ENCODE measurements around the gene C14orf119.

The C14orf119 gene

DNA sequence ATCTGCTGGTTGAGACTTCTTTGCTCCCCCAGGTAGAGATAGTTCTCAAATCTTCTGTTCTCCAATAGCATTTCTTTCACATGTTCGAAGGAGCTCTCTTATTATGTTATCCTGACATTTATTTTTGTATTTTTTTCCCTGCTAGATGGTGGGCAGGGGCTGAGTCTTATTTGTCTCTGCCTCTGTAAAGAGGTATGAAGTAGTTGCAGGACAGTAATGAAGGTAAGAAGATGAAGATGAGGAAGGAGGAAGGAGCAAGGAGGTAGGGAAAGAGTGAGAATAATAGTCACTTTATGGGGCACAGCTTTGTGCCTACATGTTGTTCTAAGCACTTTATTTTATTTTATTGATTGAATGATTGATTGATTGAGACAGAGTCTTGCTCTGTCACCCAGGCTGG, 14.5 kb downstream of the C14orf119 start:
- no peak for DNase-seq (ENCODE audit: low spot score)

DNA sequence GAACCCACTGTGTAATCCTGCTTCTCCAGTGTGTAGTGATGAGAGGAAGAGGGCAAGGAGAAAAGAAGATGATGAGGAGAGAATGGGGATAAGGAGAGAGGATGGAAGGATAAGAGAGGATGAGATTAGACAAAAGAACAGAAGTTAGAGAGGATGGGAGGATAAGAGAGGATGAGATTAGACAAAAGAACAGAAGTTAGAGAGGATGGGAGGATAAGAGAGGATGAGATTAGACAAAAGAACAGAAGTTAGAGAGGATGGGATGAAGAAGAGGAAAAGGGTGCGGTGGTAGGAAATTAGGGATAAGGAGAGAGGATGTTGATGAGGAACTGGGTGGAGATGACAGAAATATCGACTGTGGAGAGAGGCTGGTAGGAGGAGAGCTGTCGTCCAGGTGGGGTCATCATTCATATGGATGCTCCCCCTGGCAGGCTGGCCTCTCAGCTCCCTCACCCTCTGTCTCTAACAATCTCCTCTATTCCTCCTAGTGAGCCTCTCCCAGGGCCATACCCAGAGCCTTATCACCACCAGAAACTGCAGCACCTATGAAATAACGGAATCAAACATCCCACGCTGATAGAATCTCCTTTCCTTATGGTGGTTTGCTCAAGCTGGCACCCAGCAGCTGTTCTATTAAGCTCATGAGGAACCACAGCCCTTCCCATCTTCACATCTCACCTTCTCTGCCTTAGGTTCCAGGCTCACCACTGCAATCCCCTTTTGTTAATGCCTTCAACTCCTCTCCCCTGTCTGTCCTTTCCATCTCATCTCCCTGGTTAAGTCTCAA, 15.5 kb downstream of the C14orf119 start:
- no peak for DNase-seq (ENCODE audit: low spot score)

DNA sequence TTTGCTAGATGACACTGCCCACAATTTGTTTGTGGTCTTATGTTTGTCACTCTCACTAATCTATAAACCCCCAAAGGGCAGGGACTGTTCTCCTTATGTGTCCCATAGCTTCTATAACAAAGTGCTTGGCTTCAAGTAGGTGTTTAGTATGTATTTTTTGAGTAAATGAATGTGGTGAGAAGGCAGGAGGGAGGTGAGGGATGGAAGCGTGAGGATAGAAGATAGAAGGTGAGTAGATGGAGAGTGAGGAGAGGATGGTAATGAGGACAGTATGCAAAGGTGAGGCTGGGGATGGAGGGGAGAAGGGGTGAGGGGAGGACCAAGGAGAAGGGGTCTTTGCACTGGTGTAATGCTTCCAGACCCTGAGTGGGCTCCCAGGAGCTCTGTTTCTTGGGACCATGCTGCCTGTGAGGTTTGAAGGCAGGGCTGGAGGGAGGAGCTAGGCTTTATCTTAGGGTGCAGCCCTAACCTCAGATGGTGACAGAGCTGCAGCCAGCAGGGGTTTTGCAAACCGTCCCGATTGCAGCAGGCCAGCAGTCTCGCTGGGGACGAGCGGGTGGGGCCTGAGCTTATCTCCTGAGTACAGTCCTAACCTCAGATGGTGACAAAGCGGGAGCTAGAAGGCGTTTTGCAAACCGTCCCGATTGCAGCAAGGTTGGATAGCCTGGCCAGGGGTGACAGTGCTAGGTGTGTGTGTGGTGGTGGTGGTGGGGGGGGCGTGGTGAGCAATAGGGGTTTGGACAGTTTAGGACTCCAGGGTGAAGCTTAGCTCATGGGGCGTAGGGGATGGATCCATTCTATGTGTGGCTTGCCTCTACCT, 17.3 kb downstream of the C14orf119 start:
- DNase-seq (ENCODE audit: low spot score) = no peak

- DNase-seq (ENCODE audit: low spot score) = no peak
Measured at GRCh38 chr14:23113431-23114119, 18.3 kb downstream of the C14orf119 start.

- no peak for DNase-seq (ENCODE audit: low spot score)
Measured at GRCh38 chr14:23114120-23114458, 18.8 kb downstream of the C14orf119 start.

DNA sequence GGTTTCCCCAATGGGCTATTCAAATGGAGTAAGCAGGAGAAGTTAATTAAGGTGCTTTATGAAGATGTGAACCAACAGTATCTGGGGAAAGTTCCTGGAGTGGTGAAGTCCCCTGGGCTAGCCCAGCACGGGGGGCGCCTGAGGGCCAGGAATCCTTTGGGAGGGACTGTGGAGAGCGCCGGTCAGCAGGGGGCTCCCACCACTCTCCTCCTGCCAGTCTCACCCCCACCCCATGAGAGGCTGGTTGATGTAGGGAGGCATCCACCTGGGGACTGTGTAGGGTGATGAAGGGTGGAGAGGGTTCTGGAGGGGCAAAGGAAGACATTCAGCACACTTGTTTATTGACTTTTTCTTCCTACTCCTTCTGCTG, 19.3 kb downstream of the C14orf119 start:
- no peak for DNase-seq (ENCODE audit: low spot score)

DNA sequence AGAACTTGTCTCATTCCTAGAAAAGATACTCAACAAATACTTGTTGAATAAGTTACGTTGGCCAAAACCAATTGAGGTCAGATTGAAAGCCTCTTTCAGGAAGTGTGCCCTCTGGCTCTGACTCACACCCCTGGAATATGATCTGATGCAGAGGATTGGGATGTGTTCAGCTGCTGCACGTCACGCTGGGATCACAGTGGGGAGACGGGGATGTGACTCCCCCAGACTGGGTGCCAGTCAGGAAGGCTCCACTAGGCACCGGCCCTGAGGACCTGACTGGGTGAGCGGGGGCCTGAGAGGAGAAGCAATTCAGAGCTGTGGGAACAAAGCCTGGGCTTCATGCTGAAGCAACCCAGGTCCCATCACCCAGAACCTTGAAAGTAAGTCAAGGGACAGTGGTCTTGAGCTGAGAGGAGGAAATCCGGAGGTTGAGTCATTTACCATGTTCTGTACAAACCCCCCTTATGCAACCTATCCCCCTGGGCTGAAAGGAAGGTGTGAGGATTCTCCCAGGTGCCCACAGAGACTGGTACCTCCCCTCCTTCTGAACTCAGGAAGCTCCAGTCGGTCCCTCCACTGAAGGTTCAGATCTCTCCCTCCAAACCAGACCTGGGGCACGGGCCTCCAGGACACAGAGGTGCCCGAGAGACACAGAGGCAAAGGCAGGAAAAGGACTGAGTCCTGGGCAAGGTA, 19.9 kb downstream of the C14orf119 start:
- DNase-seq (ENCODE audit: low spot score) = peak; percentile 96

GRCh38 chr14:23115918-23116317, 20.6 kb downstream of the C14orf119 start:
- no peak for DNase-seq (ENCODE audit: low spot score)

- no peak for DNase-seq (ENCODE audit: low spot score)
Measured at GRCh38 chr14:23117371-23118020, 22.2 kb downstream of the C14orf119 start.

- no peak for DNase-seq (ENCODE audit: low spot score)
Measured at GRCh38 chr14:23118506-23119362, 23.4 kb downstream of the C14orf119 start, which contains the start of gene CEBPE. TSS of gene CEBPE (minus strand) at chr14:23119255. CDS start at chr14:23119091, 164 bp downstream.

GRCh38 chr14:23119363-23120327, 24.3 kb downstream of the C14orf119 start:
- DNase-seq (ENCODE audit: low spot score) = no peak

- DNase-seq (ENCODE audit: low spot score) = peak; percentile 85
Measured at GRCh38 chr14:23120541-23121251, 25.4 kb downstream of the C14orf119 start.

- DNase-seq (ENCODE audit: low spot score) = peak; percentile 65
Measured at GRCh38 chr14:23121361-23121771, 26.1 kb downstream of the C14orf119 start.

DNA sequence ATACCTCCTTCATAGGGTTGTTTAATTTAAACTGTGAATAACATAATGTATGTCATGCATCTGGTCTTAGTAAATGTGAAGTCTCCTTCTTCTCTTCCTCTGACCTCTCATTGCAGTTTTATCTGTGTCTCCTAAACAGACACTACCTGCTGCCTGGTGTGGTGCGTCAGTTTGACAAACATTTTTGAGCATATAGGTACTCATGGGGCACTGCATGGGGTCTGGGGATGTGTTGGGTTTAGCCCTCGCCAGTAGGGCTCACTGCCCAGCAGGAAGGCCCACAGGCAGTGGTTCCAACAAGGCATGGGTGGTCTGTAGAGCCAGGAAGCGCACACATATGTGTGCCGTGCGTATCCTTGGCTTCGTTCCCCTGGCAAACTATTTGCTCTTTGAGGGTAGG, 26.8 kb downstream of the C14orf119 start:
- no peak for DNase-seq (ENCODE audit: low spot score)

DNA sequence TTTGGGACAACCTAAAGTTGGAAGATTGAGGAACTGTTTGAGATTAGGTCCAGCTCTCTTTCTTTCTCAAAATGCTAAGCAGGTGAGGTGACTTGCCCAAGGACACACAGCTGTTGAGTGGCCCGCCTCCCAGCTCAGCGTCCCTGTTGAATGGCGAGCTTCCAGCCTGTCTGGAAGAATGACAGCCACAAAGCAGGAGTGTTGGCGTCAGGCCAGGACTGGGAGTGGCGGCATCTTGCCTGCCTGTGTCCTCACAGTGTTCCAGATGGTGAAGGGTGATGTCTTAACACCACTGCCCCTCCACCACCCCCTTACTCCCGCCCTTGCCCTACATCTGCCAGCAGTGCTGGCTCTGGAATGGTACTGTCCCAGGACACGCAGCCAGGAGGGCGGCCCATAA, 28.1 kb downstream of the C14orf119 start:
- no peak for DNase-seq (ENCODE audit: low spot score)

GRCh38 chr14:23124337-23124954, 29.1 kb downstream of the C14orf119 start:
- DNase-seq (ENCODE audit: low spot score) = no peak

GRCh38 chr14:23125011-23125410, 29.7 kb downstream of the C14orf119 start:
- DNase-seq (ENCODE audit: low spot score) = no peak

- no peak for DNase-seq (ENCODE audit: low spot score)
Measured at GRCh38 chr14:23125933-23126524, 30.7 kb downstream of the C14orf119 start.
